ENCODE data around the gene TRIM44.

Gene TRIM44

DNA sequence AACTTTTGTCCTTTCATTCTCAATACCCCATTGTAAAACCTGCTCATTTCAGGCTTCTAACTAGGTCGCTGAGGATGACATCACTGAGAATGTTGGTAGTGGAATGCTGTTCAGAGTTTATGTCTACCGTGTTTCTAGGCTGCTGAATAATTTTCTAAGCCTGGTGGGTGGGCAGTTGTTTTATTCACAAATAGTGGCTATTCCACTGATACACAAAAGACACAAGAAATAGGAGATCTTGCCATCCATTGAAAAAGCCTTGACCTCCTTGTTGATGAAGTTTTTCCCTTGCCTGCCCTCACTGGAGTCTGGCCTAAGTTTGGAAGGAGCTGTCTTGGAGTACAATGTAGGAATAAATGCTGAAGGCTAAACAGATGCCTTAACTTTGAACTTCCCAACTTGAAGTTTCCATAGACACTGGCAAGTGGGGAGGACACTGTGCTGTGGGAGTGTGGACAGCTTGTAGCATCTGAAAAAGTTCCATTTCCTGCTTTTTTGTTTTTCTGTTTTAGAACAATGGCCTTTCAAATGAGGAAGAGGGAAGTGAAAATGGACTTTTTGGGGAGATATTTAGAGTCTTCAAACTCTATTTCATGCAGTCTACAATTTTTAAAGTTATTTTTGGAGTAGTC lies 59.2 kb downstream of the TRIM44 start:
- peak; percentile 5 for DNase-seq (ENCODE audit: low read depth)
- TF ChIP-seq, protein P1, sequence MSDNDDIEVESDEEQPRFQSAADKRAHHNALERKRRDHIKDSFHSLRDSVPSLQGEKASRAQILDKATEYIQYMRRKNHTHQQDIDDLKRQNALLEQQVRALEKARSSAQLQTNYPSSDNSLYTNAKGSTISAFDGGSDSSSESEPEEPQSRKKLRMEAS (IDR thresholded peaks at IDR 0.05; ENCODE audit: low read depth, low read length) = no peak
- TF ChIP-seq, protein P2, sequence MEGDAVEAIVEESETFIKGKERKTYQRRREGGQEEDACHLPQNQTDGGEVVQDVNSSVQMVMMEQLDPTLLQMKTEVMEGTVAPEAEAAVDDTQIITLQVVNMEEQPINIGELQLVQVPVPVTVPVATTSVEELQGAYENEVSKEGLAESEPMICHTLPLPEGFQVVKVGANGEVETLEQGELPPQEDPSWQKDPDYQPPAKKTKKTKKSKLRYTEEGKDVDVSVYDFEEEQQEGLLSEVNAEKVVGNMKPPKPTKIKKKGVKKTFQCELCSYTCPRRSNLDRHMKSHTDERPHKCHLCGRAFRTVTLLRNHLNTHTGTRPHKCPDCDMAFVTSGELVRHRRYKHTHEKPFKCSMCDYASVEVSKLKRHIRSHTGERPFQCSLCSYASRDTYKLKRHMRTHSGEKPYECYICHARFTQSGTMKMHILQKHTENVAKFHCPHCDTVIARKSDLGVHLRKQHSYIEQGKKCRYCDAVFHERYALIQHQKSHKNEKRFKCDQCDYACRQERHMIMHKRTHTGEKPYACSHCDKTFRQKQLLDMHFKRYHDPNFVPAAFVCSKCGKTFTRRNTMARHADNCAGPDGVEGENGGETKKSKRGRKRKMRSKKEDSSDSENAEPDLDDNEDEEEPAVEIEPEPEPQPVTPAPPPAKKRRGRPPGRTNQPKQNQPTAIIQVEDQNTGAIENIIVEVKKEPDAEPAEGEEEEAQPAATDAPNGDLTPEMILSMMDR (IDR thresholded peaks at IDR 0.05; ENCODE audit: low read depth, low read length) = no peak
- TF ChIP-seq MYC (IDR thresholded peaks at IDR 0.05; ENCODE audit: low read depth, low read length) (no peak), POLR2A (IDR thresholded peaks at IDR 0.05; ENCODE audit: extremely low read depth, insufficient read length) (no peak)

DNA sequence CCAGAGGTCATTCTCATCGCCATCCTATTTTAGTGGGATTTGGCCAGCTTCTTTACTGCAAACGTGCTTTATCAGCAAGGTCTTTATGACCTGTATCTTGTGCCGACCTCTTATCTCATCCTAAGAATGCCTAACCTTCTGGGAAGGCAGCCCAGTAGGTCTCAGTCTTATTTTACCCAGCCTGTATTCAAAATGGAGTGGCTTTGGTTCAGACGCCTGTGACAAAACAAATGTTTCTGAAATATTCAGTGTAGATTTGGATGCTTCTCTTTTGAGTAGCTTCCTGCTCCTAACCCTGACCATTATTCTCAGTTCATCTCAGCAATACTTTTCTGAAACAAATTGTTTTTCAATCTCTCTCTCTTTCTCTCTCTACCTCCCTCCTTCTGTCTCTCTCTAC lies 60.1 kb downstream of the TRIM44 start:
- no peak for TF ChIP-seq MYC (IDR thresholded peaks at IDR 0.05; ENCODE audit: low read depth, low read length)
- no peak for TF ChIP-seq POLR2A (IDR thresholded peaks at IDR 0.05; ENCODE audit: extremely low read depth, insufficient read length)
- TF ChIP-seq, protein P1 (IDR thresholded peaks at IDR 0.05; ENCODE audit: low read depth, low read length) = no peak
- TF ChIP-seq, protein P2 (IDR thresholded peaks at IDR 0.05; ENCODE audit: low read depth, low read length) = no peak
- no peak for DNase-seq (ENCODE audit: low read depth)
- H3K4me3 ChIP-seq (ENCODE audit: low read depth, low read length) = no peak overlapping the region

More for the DNA sequence above, 59.2 kb downstream of the TRIM44 start:
- H3K4me3 ChIP-seq (ENCODE audit: low read depth, low read length) = no peak overlapping the region

DNA sequence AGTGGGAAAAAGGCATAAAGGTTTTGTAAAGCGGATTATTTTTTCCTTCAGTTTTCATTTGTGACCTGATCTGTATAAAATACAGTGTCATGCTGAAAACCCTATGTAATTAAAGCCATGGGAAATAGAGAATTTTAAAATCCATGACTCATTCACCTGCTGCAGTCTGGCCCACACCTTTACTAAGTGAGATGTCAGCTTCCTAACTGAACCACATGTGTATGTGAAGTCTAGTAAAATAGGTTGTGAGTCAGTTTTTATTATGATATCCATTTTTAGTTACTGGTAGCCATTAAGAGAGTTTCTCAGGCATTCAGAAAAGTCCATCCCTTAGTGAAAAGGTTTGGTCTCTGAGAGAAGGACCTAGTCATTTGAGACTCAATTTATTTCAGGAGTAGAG lies 60.9 kb downstream of the TRIM44 start:
- H3K4me3 ChIP-seq (ENCODE audit: low read depth, low read length) = no peak overlapping the region
- TF ChIP-seq, protein P1 (IDR thresholded peaks at IDR 0.05; ENCODE audit: low read depth, low read length) = no peak
- TF ChIP-seq, protein P2 (IDR thresholded peaks at IDR 0.05; ENCODE audit: low read depth, low read length) = no peak
- TF ChIP-seq POLR2A (IDR thresholded peaks at IDR 0.05; ENCODE audit: extremely low read depth, insufficient read length) (no peak), MYC (IDR thresholded peaks at IDR 0.05; ENCODE audit: low read depth, low read length) (no peak)
- no peak for DNase-seq (ENCODE audit: low read depth)

DNA sequence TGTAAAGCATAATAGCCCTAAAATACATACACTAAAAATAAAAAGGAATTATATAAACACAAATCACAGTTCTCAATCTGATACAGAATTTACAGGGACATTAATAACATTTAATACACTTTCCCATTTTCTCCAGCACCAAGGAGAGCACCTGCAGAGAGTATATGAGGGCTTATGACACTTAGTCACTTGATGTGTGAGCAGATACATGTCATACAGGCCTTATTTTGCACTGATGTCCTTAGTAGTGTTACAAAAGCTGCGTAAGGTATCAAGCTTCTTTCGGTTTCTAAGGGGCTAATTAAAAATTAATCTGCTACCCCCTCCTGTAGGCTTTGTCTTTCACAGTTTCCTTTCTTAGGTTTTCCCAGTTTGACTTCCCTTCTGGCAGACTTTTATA lies 61.3 kb downstream of the TRIM44 start:
- no peak overlapping the region for H3K4me3 ChIP-seq (ENCODE audit: low read depth, low read length)
- TF ChIP-seq MYC (IDR thresholded peaks at IDR 0.05; ENCODE audit: low read depth, low read length) (no peak), POLR2A (IDR thresholded peaks at IDR 0.05; ENCODE audit: extremely low read depth, insufficient read length) (no peak)
- TF ChIP-seq, protein P2 (IDR thresholded peaks at IDR 0.05; ENCODE audit: low read depth, low read length) = no peak
- TF ChIP-seq, protein P1 (IDR thresholded peaks at IDR 0.05; ENCODE audit: low read depth, low read length) = no peak
- no peak for DNase-seq (ENCODE audit: low read depth)

DNA sequence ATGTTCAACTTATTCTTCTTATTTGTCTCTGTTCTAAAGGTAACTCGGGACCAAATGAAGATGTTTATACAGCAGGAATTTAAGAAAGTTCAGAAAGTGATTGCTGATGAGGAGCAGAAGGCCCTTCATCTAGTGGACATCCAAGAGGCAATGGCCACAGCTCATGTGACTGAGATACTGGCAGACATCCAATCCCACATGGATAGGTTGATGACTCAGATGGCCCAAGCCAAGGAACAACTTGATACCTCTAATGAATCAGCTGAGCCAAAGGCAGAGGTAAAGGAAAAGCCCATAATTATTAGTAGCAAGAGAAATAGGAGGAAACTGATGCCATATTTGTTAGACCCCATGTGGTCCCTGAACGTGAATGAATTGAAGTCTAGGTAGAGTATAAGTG lies 63.3 kb downstream of the TRIM44 start:
- DNase-seq (ENCODE audit: low read depth) = no peak

More for the DNA sequence above, 63.3 kb downstream of the TRIM44 start:
- no peak overlapping the region for H3K4me3 ChIP-seq (ENCODE audit: low read depth, low read length)
- TF ChIP-seq MYC (IDR thresholded peaks at IDR 0.05; ENCODE audit: low read depth, low read length) = no peak
- TF ChIP-seq, protein P2 (IDR thresholded peaks at IDR 0.05; ENCODE audit: low read depth, low read length) = no peak
- TF ChIP-seq, protein P1 (IDR thresholded peaks at IDR 0.05; ENCODE audit: low read depth, low read length) = no peak
- no peak for TF ChIP-seq POLR2A (IDR thresholded peaks at IDR 0.05; ENCODE audit: extremely low read depth, insufficient read length)
